HepG2 (cell line): ENCODE measurements around the gene NDUFB7. TPM values are rescaled to one million over a fixed set of nuclear protein-coding genes. Genes with fewer than 3 reads are reported as not detected.

Experiments used
- ATAC-seq: fragments of 200-7000 bp; cut with Tn5 transposase; 3 replicates; pipeline ENCODE4 v1.9.1; 2020; ENCODE audit warnings: mild to moderate bottlenecking, moderate library complexity
- BruUV-seq: library from RNA; stranded (reverse); fragments of 400-500 nt; replicated peaks from 2 replicates; lab custom pipeline; 2021; lab: Mats Ljungman, UMichigan
- CTCF ChIA-PET: fragments of 300-600 bp; formaldehyde crosslinking; extraction: SDS; loops from one replicate; lab custom pipeline; 2021; ENCODE audit warnings: low total read pairs, inconsistent platforms, low intra/inter-chr PET ratio; lab: Yijun Ruan, JAX
- POLR2A ChIA-PET: fragments of 350-600 bp; sonication (Branson Sonifier 250); formaldehyde crosslinking; loops from one replicate; lab custom pipeline; 2020; ENCODE audit warnings: antibody characterized with exemption, inconsistent platforms; lab: Yijun Ruan, JAX
- DNase-seq: peaks from one replicate; pipeline ENCODE4 v3.0.0-alpha.2; 2015; ENCODE audit warnings: low spot score
- FAIRE-seq: peaks from 3 replicates; lab custom pipeline; 2011; peaks lifted over from hg19 to GRCh38; lab: Jason Lieb, UNC
- H2AFZ ChIP-seq: one replicate; pipeline ENCODE4 v1.6.1; 2011; ENCODE audit warnings: low read length, inconsistent platforms
- H3K27ac ChIP-seq: fragments of 300-600 bp; 3 replicates; pipeline ENCODE4 v1.8.0; 2011; ENCODE audit warnings: mixed run types, mild to moderate bottlenecking, mixed read lengths, low read length, inconsistent platforms; ENCODE audit not compliant: insufficient read depth; ENCODE audit errors: extremely low read length
- H3K27me3 ChIP-seq, 2 experiments: fragments of 200-600 bp in 1 of 2; 2 replicates in 1 of 2; 3 replicates in 1 of 2; pipeline versions ENCODE4 v1.6.0 to v1.8.0; 2011; ENCODE audit warnings: low read length in 2 of 2, mild to moderate bottlenecking in 2 of 2, moderate library complexity in 2 of 2, inconsistent platforms in 1 of 2; ENCODE audit not compliant: insufficient read depth in 2 of 2, control insufficient read depth in 1 of 2
- H3K36me3 ChIP-seq, 2 experiments: fragments of 200-600 bp in 1 of 2; replicated peaks in 1 of 2; 2 replicates in 1 of 2; 3 replicates in 1 of 2; pipeline versions ENCODE4 v1.5.1 to v1.8.0; 2011; ENCODE audit warnings: low read length in 2 of 2, inconsistent platforms in 1 of 2; ENCODE audit not compliant: insufficient read depth in 2 of 2, control insufficient read depth in 1 of 2
- H3K4me1 ChIP-seq: 2 replicates; pipeline ENCODE4 v1.5.1; 2012; ENCODE audit warnings: low read length, inconsistent platforms; ENCODE audit not compliant: insufficient read depth
- H3K4me2 ChIP-seq: 2 replicates; pipeline ENCODE4 v1.6.0; 2011; ENCODE audit warnings: low read depth, low read length, inconsistent platforms
- H3K4me3 ChIP-seq, 3 experiments: fragments of 200-600 bp in 1 of 3; sonication (generic), shearing (Covaris generic) in 1 of 3; replicated peaks in 1 of 3; 2 replicates each; pipeline ENCODE4 v1.5.1; 2011 to 2016; ENCODE audit warnings: low read length in 3 of 3, inconsistent platforms in 2 of 3, low read depth in 2 of 3, mild to moderate bottlenecking in 2 of 3, control low read depth in 1 of 3, mixed read lengths in 1 of 3; ENCODE audit not compliant: insufficient read depth in 1 of 3
- H3K79me2 ChIP-seq: one replicate; pipeline ENCODE4 v1.6.1; 2011; ENCODE audit warnings: low read length, inconsistent platforms; ENCODE audit not compliant: insufficient read depth
- H3K9ac ChIP-seq: 2 replicates; pipeline ENCODE4 v1.6.0; 2011; ENCODE audit warnings: mild to moderate bottlenecking, low read depth, low read length, inconsistent platforms; ENCODE audit not compliant: insufficient read depth
- H3K9me3 ChIP-seq: 2 replicates; pipeline ENCODE4 v1.5.1; 2012; ENCODE audit warnings: mild to moderate bottlenecking, low read length
- H4K20me1 ChIP-seq: 2 replicates; pipeline ENCODE4 v1.6.0; 2011; ENCODE audit warnings: inconsistent platforms, mild to moderate bottlenecking, low read length, moderate library complexity; ENCODE audit not compliant: insufficient read depth
- CEBPB ChIP-seq: IDR thresholded peaks from 2 replicates; pipeline ENCODE4 v1.6.1; 2011; ENCODE audit warnings: low read depth, low read length, improper control_type of control experiment, borderline replicate concordance
- CEBPG ChIP-seq: IDR thresholded peaks from 2 replicates; pipeline ENCODE4 v1.6.1; 2016
- HNF4A ChIP-seq: sonication (generic); formaldehyde crosslinking; IDR thresholded peaks from 2 replicates; pipeline ENCODE4 v1.4.0; 2020; ENCODE audit warnings: missing genetic modification reagents
- HNRNPK ChIP-seq: fragments of 200-400 bp; formaldehyde crosslinking; IDR thresholded peaks from 2 replicates; pipeline ENCODE4 v1.6.1; 2018; ENCODE audit warnings: low read length, low read depth, moderate library complexity, mild to moderate bottlenecking; ENCODE audit not compliant: poor library complexity, severe bottlenecking
- HNRNPLL ChIP-seq: fragments of 200-400 bp; formaldehyde crosslinking; IDR thresholded peaks from 2 replicates; pipeline ENCODE4 v1.6.1; 2017; ENCODE audit warnings: mild to moderate bottlenecking, low read depth, low read length; ENCODE audit not compliant: poor library complexity, severe bottlenecking
- NAIF1 ChIP-seq: sonication (generic); formaldehyde crosslinking; IDR thresholded peaks from 2 replicates; pipeline ENCODE4 v1.5.0; 2020; ENCODE audit warnings: mild to moderate bottlenecking, missing genetic modification reagents, borderline replicate concordance
- POGK ChIP-seq: sonication (generic); formaldehyde crosslinking; conservative IDR thresholded peaks from 2 replicates; pipeline ENCODE4 v1.8.0; 2022; ENCODE audit warnings: mild to moderate bottlenecking, moderate library complexity, missing genetic modification reagents
- TSC22D2 ChIP-seq: sonication (generic); formaldehyde crosslinking; IDR thresholded peaks from 2 replicates; pipeline ENCODE4 v1.5.1; 2020; ENCODE audit warnings: missing genetic modification reagents, mild to moderate bottlenecking, borderline replicate concordance
- ZBTB33 ChIP-seq: sonication (generic); formaldehyde crosslinking; IDR thresholded peaks from 2 replicates; pipeline ENCODE4 v1.4.0; 2020; ENCODE audit warnings: missing genetic modification reagents
- ZBTB7B ChIP-seq: sonication (generic); formaldehyde crosslinking; IDR thresholded peaks from 2 replicates; pipeline ENCODE4 v1.4.0; 2020; ENCODE audit warnings: missing genetic modification reagents
- ZHX1 ChIP-seq: sonication (generic); formaldehyde crosslinking; IDR thresholded peaks from 2 replicates; pipeline ENCODE4 v1.8.1; 2022; ENCODE audit warnings: low read depth, mild to moderate bottlenecking, missing genetic modification reagents
- ZMAT3 ChIP-seq: sonication (generic); formaldehyde crosslinking; conservative IDR thresholded peaks from 2 replicates; pipeline ENCODE4 v1.7.0; 2021; ENCODE audit warnings: missing genetic modification reagents
- ZMYM2 ChIP-seq: sonication (generic); formaldehyde crosslinking; IDR thresholded peaks from 2 replicates; pipeline ENCODE4 v1.8.0; 2022; ENCODE audit warnings: mild to moderate bottlenecking, missing genetic modification reagents
- ZMYM3 ChIP-seq: sonication (generic); formaldehyde crosslinking; IDR thresholded peaks from 2 replicates; pipeline ENCODE4 v1.5.1; 2020; ENCODE audit warnings: mild to moderate bottlenecking, missing genetic modification reagents
- ZNF280B ChIP-seq: sonication (generic); formaldehyde crosslinking; IDR thresholded peaks from 2 replicates; pipeline ENCODE4 v1.5.0; 2020; ENCODE audit warnings: missing genetic modification reagents, mild to moderate bottlenecking, borderline replicate concordance
- ZNF761 ChIP-seq: sonication (generic); formaldehyde crosslinking; conservative IDR thresholded peaks from 2 replicates; pipeline ENCODE4 v1.4.0; 2020; ENCODE audit warnings: mild to moderate bottlenecking, missing genetic modification reagents
- WGBS: methylation state at CpG from one replicate; pipeline ENCODE4 v1.1.6; 2017; ENCODE audit warnings: low lambda C conversion rate; 5-methylcytosine and 5-hydroxymethylcytosine counted together
- in situ Hi-C: cut with HindIII; loops from 2 replicates; pipeline ENCODE4 v1.10.0; 2017; ENCODE audit warnings: low pct_unique_long_range_greater_than_20kb; ENCODE audit not compliant: extremely low pct_ligation_motif_present
- intact Hi-C: fragments of 100-400 bp; cut with micrococcal nuclease; formaldehyde crosslinking; loops from one replicate; pipeline ENCODE4 v1.10.0; 2022; ENCODE audit not compliant: unreplicated experiment
- polyA plus RNA-seq, 8 experiments: library from polyadenylated mRNA; depleted of rRNA in 3 of 8; stranded (reverse) in 7 of 8; unstranded in 1 of 8; fragments of >200 nt; fragmentation: Illumina TruSeq in 4 of 8; extraction: Trizol in 4 of 8; gene quantifications; 2 replicates each; pipeline versions ENCODE4 v1.2.1 to v1.2.3, GENCODE V29; 2011 to 2016; ENCODE audit warnings: low read depth in 4 of 8, missing spikeins in 1 of 8, mixed read lengths in 1 of 8; ENCODE audit not compliant: insufficient read depth in 1 of 8
- total RNA-seq, 5 experiments: library from RNA; depleted of rRNA; stranded (reverse); fragments of >200 nt; fragmentation: Illumina TruSeq; extraction: Trizol; gene quantifications; 2 replicates each; pipeline ENCODE4 v1.2.3, GENCODE V29; 2016; ENCODE audit warnings: low read depth in 1 of 5

Gene NDUFB7
- total and polyA plus RNA-seq, 2 of the 13 experiments (the other 11 are each of a cell fraction or from before 2014, with no cell fraction given) = 156 to 198 TPM

GRCh38 chr19:14530005-14530348, 41.9 kb downstream of the NDUFB7 start:
- ChIA-PET POLR2A (interaction anchor here (0.5 to 3.6 kb wide), 4 partner anchors 10 to 401 kb away, joined by 4 to 39 read pairs (median 4); partner anchors contain the start of gene DNAJB1), CTCF (no interaction called here)
- H3K9ac ChIP-seq = peak overlapping the region; percentile 85
- TF ChIP-seq HNRNPK (no peak), ZNF761 (CRISPR knock-in tag) (0 out of 2 replicates have a peak, but pooled peaks have one; percentile 28), CEBPG (CRISPR knock-in tag) (peak; percentile 52), ZHX1 (no peak), POGK (CRISPR knock-in tag) (0 out of 2 replicates have a peak, but pooled peaks have one; percentile 56), ZMYM3 (CRISPR knock-in tag) (0 out of 2 replicates have a peak, but pooled peaks have one; percentile 0), NAIF1 (peak; percentile 95), ZMYM2 (CRISPR knock-in tag) (0 out of 2 replicates have a peak, but pooled peaks have one; percentile 0), HNRNPLL (peak; percentile 98), ZMAT3 (peak; percentile 77; the same call in 1 of the 2 replicates), CEBPB (peak; percentile 68), HNF4A (CRISPR knock-in tag) (peak; percentile 87), ZBTB33 (0 out of 2 replicates have a peak, but pooled peaks have one; percentile 14), ZBTB7B (peak; percentile 61; the same call in 1 of the 2 replicates), ZNF280B (CRISPR knock-in tag) (no peak), TSC22D2 (0 out of 2 replicates have a peak, but pooled peaks have one; percentile 4)

More at GRCh38 chr19:14530005-14530348, 41.9 kb downstream of the NDUFB7 start:
- DNase-seq (no peak), FAIRE-seq (no peak), ATAC-seq (peak; percentile 10)
- no peaks in the 10 kb centered on the region for H3K9me3 ChIP-seq
- H2AFZ ChIP-seq = no peak overlapping the region
- H3K36me3 ChIP-seq = peaks cover 2 to 6% of the 10 kb centered on the region in 2 experiments; a peak in 3 of 5 replicates
- in situ Hi-C loops = no loop called here
- 0% methylated on average over 3 of the region's 18 CpGs for WGBS
- intact Hi-C loops = no loop called here
- no TSS peak for BruUV-seq
- peak overlapping the region; percentile 88 for H3K4me2 ChIP-seq
- peaks cover 43% of the 10 kb centered on the region for H3K79me2 ChIP-seq
- no peaks in the 10 kb centered on the region; a peak in 1 of 5 replicates for H3K27me3 ChIP-seq
- H3K4me3 ChIP-seq = peak overlapping the region; percentile 78 to 89 (median 85)
- no peaks in the 10 kb centered on the region for H4K20me1 ChIP-seq
- H3K27ac ChIP-seq = peak overlapping the region; percentile 82
- peaks cover 33% of the 10 kb centered on the region for H3K4me1 ChIP-seq
